Measurements from ENCODE around the gene ALS2.
"Not testable (repeated sequence)": the region's sequence is repeated elsewhere in the genome, so short reads cannot be mapped to it uniquely, and the experiment has no call there.

Gene ALS2

DNA sequence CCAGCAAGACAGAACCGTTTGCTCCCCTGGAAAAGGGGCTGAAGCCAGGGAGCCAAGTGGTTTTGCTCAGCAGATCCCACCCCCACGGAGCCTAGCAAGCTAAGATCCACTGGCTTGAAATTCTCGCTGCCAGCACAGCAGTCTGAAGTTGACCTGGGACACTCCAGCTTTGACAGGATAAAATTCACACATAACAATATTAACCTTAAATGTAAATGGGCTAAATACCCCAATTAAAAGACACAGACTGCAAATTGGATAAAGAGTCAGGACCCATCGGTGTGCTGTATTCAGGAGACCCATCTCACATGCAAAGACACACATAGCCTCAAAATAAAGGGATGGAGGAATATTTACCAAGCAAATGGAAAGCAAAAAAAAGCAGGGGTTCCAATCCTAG lies 109.5 kb downstream of the ALS2 start:
- not testable (repeated sequence) for DNase-seq

DNA sequence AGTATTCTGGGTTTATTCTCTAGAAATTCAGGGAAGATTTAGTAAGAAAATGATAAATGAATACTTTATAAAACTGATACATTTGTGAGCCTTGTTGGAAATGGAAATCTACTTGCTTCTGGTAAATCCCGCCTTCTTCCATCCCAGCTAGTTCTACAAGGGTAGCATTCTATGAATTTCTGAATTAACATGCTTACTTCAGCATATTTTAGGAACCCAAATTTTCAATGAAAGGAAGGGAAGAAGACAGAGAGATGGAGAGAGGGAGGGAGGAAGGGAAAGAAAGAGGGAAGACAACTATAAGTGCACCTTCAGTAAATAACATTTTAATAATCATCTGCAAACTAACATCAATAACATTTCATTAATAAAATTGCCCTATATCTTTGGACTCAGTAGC lies 110.9 kb downstream of the ALS2 start:
- no peak for DNase-seq

DNA sequence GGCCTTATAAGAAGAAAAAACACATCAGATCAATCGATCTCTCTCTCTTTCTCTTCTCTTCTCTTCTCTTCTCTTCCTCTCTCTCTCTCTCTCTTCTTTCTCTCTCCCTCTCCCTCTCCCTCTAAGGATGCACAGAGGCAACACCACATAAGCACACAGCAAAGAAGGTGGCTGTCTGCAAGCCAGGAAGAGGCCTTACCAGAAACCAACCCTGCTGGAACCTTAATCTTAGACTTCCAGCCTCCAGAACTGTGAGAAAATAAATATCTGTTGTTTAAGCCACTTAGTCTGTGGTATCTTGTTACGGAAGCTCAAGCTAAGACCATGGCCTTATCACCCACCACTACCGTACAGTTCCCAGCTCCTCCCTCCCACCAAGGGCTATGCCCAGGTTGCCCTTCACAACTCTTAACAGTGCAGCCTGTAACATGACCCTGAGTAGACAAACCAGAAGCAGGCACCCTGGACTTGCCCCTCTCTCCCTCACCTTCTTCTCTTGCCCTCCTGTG lies 112.3 kb downstream of the ALS2 start:
- no peak for DNase-seq

DNA sequence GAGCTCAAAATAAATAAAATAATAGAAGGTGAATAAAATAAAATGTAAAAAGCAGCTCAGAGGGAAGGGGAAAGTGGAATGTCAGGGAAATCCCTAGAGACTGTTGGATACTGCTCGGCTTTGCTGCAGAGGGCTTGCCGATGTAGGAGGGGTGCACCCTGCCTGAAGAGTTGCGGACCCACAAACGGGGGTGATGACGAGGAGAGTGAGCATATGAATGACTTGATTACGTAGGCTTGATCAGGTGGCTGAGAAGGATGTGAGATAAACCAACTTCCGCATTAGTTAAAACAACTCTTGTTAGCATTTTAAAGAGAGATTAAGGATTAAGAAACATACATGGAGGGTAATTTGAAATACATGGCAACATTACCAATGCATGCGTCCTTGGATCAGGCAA lies 116.4 kb downstream of the ALS2 start:
- no peak for DNase-seq

DNA sequence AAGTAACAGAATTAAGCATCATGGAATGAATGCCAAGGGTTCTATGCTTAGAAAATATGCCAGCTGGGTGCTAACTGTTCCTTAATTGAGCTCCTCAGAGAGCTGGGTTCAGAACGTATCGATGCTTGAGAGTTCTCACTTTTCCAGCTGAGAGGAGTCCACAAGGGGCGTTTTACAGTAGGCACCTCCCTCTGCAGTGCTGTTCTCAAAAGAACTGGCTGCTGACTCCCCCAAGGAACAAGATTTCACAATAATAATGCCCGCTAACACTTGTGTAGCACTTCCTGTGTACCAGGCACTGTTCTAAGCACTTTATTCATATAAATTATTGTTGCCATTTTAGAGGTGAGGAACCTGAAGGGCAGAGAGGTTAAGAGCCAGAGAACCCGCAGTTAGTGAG lies 119.4 kb downstream of the ALS2 start:
- DNase-seq: no peak

DNA sequence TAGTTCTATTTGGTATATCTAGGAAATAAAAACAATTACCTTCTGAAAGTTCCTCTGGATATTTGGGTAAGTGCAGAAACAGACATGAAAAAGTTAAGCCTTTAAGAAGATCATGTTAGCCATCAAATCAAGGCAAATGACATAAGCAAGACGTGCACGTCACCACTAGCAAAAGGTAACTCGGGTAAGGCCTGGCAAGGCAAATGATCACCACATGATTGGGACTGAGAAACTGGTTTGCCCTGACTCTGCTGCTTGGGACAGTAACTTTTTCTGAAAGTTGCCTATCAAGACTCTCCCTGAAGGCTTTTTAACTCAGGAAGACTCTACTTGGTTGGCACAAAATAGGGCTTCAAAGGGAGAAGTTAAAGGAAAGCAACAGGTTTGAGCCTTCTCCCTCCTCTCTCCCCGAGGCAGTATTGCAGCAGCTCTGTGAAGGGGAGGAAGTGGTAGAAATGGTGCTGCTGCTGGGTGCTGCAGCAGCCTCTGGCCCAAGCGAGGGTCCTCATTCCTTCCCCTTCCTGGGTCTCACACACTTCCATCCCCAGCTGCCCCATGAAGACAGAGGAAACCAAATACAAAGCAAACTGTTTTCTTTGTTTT lies 120.3 kb downstream of the ALS2 start:
- DNase-seq: no peak

DNA sequence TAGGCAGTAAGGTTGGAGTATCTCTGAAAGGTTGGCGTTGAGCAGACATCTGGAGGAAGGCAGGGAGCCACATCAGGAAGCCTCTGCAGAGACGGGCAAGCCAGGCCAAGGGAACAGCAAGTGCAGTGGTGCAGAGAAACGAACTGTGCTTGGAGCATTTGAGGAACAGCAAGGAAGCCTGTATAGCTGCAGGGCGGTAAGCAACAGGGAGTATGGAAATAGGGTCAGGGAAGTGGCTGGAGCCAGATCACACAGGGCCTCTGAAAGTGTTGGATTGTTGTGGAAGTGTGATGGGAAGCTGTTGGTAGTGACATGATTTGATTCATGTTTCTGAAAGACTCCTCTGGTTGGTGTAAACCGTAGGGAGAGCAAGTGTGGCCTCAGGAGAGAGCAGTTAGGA lies 124.0 kb downstream of the ALS2 start:
- DNase-seq: no peak

DNA sequence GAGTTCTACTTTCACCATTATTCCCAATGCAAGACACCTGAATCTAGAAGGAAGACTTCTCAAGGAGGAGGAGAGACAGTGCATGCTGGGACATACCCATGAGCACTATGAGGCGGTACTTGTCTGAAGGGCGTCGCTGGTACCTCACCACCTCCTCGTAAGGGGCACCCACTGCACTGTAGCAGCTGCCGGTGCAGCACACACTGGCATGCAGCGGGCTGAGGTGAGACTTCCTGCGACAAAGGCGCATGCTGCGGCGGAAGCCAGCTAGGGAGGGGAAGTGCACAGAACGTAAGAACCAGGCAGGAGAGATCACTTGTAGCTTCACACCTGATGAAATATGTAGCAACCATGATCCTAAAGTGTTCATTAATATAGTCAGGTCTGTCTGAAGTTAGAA lies 124.6 kb downstream of the ALS2 start:
- no peak for DNase-seq

DNA sequence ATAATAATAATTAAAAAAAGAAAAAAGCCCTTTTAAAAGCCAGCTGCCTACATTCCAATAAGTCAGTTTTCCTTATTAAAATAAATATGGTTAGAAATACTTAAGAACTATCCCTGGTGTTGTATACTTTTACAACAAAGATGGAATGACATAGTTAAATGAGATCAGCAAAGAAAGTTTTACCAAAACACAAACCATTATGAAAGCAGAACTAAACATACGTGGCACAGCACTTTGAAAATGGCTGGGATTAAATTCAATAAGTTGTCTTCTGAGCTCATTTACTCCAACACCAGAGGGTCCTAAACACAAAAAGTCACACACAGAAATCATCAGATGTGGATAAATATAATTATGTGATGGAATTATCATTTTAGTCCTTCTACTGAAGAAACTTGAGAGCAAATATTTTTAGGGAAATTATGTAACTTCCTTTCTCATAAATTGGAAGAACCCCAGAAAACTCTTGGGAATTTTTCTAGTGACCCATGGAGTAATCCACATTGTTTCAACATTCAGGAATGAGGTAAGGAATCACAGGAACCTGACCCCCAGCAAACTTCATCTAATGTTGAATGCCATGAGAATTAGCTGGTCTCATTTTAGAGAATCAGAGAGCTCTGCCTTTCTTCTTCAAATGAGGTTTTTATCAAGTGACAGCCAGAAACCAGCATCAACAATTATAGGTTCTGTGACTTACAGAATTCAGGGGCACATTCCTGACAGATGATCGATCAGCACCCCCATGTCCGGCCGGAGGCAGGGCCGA lies 125.9 kb downstream of the ALS2 start:
- DNase-seq: no peak

DNA sequence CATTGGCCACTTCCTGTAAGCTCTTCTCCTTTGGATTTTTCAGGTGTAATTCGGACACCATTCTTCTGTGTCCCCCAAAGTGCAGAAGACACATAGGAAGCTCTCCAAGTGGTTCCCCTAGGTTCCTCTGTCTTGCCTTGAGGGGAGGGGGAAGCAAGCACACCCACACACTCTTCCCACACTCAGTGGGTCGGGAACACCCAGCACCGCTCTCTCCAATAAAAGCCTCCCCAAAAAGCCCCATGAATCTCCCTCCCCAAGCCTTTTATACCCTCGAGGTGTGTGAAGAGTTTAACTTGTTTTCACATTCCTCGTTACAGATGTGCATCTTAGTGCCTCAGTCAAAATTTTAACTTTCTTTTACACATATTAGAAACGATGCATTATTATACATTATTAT lies 127.5 kb downstream of the ALS2 start:
- DNase-seq: no peak
